Fibroblast of upper back skin (primary cell): ENCODE measurements around the gene HSPB7.
A peak's percentile ranks its signal among the peaks of the same experiment; 100 is the strongest.
"Not testable (repeated sequence)": the region's sequence is repeated elsewhere in the genome, so short reads cannot be mapped to it uniquely, and the experiment has no call there.

Experiments
- DNase-seq: peaks from one replicate; pipeline ENCODE4 v3.0.0-alpha.2; 2013

The HSPB7 gene

DNA sequence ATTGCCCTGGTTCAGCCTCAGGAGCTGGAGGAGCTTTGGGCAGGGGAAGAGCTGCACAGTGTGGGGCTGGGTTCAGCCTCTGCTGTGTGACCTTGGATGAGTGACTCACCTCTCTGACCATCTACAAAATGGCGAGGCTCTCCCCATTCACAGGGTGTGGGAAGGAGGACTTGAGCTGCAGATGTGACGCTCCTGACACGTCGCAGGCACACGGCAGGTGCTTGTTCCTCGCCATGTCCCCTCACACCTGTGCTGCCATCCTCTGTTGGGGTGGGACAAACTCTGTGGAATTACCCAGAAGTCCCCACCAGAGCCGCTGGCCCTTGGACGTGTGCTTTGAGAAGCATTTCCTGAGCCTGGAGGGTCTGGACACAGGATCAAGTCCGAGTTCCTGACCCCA, 3.0 kb upstream of the HSPB7 start:
- DNase-seq, result not testable (repeated sequence)

DNA sequence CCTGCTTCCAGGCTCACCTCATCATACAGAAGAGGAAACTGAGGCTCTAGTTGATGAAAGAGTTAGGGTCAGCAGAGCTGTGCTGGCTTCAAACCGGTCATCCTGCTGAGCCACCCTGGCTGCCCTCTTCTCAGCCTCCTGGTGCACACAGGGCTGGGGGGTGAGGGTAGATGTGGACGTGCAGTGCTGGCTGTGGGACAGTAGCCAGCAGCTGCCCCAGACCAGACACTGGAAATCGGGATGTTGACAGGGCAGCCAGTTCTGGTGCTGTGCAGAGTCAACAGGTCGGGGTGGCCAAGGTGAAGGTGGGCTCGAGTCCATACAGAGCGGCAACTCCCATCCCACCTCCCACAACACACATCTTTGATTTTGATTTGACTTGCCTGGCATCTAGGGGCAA, 2.5 kb upstream of the HSPB7 start:
- no peak for DNase-seq

GRCh38 chr1:16019644-16020277, 1.9 kb upstream of the HSPB7 start:
- DNase-seq, result peak; percentile 39

DNA sequence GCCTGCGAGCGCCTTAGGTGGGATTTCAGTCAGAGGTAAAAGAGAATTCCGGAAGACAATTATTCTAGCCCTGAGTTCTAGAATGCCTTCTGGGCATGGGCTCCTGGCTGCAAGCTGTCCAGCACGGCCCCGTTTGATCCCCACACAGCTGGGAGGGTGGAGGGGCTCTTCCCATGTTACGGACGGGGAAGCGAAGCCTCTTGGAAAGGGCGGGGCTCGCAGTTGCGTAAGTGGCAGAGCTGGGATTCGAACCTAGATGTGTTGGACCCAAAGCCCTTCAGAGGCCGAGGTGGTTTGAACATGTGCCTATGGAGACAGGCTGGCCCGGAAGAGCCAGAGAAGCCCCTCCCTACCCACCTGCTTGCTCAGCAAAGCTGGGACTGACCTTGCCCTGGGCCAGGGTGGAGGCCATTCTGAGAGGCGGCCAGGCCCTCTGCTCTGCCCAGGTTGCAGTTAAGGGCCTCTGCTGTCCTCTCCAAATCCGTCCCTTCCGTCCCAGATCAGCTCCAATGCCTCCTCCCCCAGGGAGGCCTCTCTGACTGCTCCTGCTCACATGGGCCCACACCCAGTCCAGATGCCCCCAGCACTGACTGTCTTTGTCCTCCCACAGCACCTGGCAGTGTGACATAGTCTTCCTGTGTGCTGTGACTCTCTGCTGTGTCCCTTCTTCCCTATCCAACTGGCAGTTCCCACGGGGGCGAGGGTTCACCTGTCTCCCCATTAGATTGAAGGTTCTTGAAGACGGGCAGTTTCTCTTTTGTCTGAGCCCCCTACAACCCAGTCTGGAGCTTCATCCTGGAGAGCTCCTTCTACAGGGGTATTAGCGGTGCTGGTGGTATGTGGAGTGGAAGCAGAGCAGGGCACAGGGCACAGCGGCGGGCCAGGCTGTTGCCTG, 1.2 kb upstream of the HSPB7 start:
- no peak for DNase-seq

DNA sequence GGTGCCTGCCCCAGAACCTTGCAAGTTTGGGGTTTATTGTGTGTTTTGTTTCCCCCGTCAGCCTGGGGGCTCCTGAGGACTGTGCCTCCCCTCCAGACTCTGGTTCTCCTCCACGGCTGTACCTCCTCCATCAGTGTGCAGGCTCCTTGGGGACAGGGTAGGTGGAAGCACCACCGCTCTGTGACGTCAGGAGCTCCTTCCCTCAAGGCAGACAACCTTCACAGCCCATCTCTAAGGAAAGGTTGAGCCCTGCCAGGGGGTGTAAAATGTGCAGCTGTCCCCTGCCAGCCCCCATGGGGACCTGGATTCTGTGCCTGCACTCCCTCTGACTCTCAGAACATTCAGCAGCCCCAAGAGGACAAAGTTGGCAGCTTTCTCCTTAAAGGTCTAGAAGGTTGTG, 465 bp upstream of the HSPB7 start:
- no peak for DNase-seq

DNA sequence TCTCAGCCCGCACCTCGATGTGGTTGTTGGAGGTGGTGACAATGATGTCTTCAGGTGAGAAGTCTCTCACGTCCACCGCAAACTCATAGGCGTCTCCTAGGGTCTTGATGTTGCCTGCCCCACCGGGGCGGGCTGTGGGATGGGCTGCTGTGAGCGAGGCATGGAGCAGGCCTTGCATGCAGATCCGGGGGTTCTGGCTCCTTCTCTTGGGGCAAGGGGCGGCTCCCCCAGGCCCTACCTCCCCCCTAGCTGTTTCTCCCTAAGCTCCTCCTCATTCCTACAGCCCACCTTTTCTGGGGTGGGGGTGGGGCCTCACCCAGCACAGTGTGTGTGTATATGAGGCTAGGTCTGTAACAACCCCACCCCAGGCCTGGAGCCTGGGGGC, 775 bp downstream of the HSPB7 start:
- DNase-seq, result no peak

DNA sequence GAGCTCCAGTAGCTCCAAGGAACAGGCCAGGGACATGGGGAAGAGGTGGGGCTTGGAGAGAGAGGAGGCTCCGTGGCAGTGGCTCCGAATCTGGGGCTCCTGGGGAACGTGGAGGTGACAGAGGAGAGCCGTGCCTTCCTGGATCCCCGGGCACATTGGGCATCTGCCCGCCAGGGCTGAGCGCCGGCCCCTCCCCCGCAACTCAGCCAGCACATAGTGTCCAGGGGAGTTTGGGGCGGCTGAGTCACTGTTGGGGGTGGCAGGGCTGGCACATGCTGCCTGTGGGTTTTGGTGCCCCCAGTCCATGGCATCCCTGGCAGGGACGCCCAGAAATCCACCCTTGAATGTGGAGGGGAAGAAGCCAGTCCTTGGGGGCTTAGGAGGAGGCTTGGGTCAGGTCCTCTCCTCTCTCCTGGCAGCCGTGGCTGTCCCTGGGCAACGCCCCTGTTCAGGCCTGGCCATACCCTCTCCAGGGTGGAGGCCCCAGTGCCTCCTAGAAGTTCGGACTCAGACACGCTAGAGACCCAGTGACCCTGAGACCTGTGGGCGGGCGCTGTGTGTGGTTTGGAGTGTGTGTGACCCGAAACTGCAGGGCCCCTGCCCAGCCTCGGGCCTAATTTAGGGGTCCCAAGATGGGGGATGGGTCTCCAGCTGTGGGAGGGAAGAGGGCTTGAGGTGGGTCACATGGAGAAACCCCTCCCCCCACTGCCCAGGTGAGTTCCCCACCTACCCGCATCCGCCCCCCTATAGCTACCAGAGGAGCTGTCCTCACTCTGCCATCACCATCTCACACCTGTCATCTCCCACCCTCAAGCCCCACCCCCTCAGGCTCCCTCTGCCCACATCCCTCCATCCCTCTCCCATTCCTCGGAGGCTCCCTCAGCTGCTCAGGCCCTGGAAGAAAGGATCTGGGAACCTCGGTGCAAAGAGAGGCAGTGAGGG, 1.6 kb downstream of the HSPB7 start:
- DNase-seq, result no peak

DNA sequence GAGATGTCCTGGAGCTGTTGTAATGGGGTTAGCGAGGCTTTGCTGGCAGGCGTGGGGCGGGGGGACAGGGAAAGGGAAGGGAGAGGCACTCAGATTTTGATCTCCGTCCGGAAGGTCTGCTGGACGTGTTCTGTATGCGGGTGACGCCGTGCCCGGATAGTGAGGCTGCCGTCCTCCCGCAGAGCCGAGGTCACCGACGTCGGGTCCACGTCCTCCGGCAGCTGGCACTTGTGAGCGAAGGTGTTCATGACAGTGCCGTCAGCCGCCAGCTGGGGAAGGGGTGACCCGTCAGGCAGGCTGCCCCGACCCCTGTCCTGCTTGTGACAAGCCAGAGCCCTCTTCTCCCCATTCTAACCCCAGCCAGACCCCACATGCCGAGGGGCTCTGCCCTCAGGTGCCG, 2.4 kb downstream of the HSPB7 start:
- DNase-seq, result no peak

GRCh38 chr1:16014509-16015482, 3.0 kb downstream of the HSPB7 start:
- peak; percentile 62 for DNase-seq

- no peak for DNase-seq
These were observed 4.0 kb downstream of the HSPB7 start for GRCh38 chr1:16013908-16014258.

GRCh38 chr1:16013220-16013907, 4.5 kb downstream of the HSPB7 start:
- DNase-seq, result peak; percentile 86

GRCh38 chr1:16012590-16013219, 5.1 kb downstream of the HSPB7 start:
- peak; percentile 85 for DNase-seq

GRCh38 chr1:16011936-16012589, 5.8 kb downstream of the HSPB7 start:
- no peak for DNase-seq

- no peak for DNase-seq
These were observed 7.0 kb downstream of the HSPB7 start for GRCh38 chr1:16010837-16011236.

GRCh38 chr1:16009678-16010077, 8.2 kb downstream of the HSPB7 start:
- DNase-seq, result no peak

- DNase-seq, result peak; percentile 73
These were observed 8.8 kb downstream of the HSPB7 start for GRCh38 chr1:16009030-16009460.

DNA sequence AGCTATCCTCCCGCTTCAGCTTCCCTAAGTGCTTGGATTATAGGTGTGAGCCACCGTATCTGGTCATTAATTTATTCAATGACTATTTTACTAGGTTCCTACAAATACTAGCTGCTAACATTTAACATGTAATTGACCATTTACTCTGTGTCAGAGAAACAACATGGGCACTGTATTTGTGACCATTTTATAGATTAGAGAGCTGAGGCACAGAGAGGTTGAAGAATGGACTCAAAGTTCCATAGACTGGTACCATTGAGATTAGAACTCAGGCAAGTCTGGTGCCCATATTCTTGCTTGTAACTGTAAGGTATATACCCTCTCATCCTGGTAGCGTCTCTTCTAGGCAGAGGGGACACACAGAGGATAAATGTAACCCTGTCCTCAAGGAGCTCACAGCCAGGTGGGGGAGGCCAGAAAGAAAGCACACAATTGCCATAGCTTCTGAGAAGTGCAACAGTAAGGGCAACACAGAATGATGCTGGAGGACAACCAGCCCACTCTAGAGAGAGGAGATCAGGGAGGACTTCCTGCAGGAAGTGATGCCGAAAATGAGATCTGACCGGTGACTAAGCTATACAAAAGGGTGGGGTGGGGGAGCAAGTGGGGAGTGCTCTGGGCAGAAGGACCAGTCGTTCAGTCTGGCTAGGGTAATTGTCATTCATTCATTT, 10.0 kb downstream of the HSPB7 start:
- DNase-seq, result no peak

DNA sequence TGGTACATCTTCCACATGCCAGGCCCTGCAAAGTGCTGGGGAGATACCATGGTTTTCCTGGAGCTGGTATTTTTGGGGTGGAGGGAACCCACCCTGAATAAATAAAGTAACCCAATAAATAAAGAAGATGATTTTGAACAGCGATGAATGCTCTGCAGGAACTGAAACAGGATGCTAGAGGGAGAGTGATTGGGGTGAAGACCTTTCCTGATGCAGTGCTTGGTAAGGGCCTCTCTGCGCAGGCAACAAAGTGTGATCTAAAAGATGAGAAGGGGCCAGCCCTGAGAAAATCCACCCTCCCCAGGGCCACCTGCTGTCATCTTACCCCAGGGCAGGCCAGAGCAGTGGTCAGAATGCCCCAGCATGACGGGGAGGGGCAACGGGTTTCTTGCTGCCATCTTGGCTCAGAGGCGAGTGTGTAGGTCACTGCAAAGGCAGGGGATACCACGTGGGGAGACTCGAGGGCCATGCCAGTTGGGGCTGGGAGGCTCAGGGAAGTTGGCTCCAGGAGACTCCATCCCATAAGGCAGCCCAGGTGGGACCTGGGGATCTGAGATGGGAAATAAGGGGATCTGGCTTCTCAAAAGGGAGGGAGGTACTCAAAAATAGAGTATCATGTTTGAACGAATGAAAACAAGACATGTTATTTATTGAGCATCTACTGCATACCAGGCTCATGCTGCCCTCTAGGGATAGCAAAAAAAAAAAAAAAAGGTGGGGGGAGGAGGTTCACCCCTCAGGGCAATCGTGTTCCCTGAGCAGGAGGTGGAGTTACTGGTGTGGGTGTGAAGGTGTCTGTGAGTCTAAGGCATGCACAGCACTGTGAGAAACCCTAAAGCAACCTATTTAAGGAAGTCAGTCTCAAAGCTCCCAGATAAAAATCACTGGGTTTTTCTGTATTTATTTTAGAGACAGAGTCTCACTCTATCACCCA, 11.0 kb downstream of the HSPB7 start:
- peak; percentile 14 for DNase-seq

DNA sequence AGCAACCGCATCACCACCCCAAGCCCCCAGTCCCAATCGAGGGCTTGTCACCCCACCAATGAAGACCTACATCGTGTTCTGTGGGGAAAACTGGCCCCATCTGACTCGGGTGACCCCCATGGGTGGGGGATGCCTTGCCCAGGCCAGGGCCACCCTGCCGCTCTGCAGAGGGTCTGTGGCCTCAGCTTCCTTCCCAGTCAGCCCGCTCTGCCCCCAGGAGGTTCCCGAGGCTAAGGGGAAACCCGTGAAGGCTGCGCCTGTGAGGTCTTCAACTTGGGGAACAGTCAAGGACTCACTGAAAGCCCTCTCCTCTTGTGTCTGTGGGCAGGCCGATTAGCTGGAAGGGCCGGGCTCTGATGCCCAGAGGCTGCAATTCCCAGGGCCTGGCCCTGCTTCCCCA, 11.8 kb downstream of the HSPB7 start:
- DNase-seq, result no peak
